NCI-H1694 (cell line): Measurements from ENCODE around the gene TOMM7.
"Not testable (repeated sequence)": the region's sequence is repeated elsewhere in the genome, so short reads cannot be mapped to it uniquely, and the experiment has no call there.

Experiments
- DNase-seq: peaks from one replicate; lab custom pipeline; 2025; lab: John Stamatoyannopoulos, UW

Gene TOMM7

GRCh38 chr7:22821702-22822485 is 755 bp downstream of the TOMM7 start:
- DNase-seq, result no peak

GRCh38 chr7:22819476-22819875 is 3.2 kb downstream of the TOMM7 start:
- no peak for DNase-seq

GRCh38 chr7:22814261-22815208 is 8.1 kb downstream of the TOMM7 start:
- DNase-seq, result no peak

- DNase-seq, result no peak
Measured at GRCh38 chr7:22812353-22812752, 10.3 kb downstream of the TOMM7 start.

GRCh38 chr7:22811746-22812280 is 10.8 kb downstream of the TOMM7 start:
- DNase-seq, result no peak

GRCh38 chr7:22810843-22811242 is 11.8 kb downstream of the TOMM7 start:
- no peak for DNase-seq

GRCh38 chr7:22809902-22810642 is 12.6 kb downstream of the TOMM7 start:
- DNase-seq, result no peak

GRCh38 chr7:22808140-22808539 is 14.5 kb downstream of the TOMM7 start:
- no peak for DNase-seq

- DNase-seq, result no peak
Measured at GRCh38 chr7:22806752-22807151, 15.9 kb downstream of the TOMM7 start.

- DNase-seq, result no peak
Measured at GRCh38 chr7:22805227-22805626, 17.4 kb downstream of the TOMM7 start.

GRCh38 chr7:22802831-22803230 is 19.8 kb downstream of the TOMM7 start:
- DNase-seq, result not testable (repeated sequence)

- no peak for DNase-seq
Measured at GRCh38 chr7:22802426-22802825, 20.2 kb downstream of the TOMM7 start.

GRCh38 chr7:22801912-22802311 is 20.7 kb downstream of the TOMM7 start:
- DNase-seq, result no peak

- DNase-seq, result no peak
Measured at GRCh38 chr7:22799633-22800032, 23.0 kb downstream of the TOMM7 start.

- DNase-seq, result no peak
Measured at GRCh38 chr7:22793593-22794462, 28.8 kb downstream of the TOMM7 start.

- no peak for DNase-seq
Measured at GRCh38 chr7:22791204-22792158, 31.2 kb downstream of the TOMM7 start.

- DNase-seq, result not testable (repeated sequence)
Measured at GRCh38 chr7:22790640-22791039, 32.0 kb downstream of the TOMM7 start.

- DNase-seq, result no peak
Measured at GRCh38 chr7:22787951-22788350, 34.7 kb downstream of the TOMM7 start.

GRCh38 chr7:22786290-22786932 is 36.2 kb downstream of the TOMM7 start:
- DNase-seq, result no peak
